Tibial nerve (tissue), 3 donors: Measurements from ENCODE around the gene NAAA.

Source experiments
- CTCF ChIP-seq, 5 experiments: fragments of 200-600 bp in 3 of 5; fragments of 450-650 bp in 2 of 5; sonication (generic) in 3 of 5; IDR thresholded peaks; one replicate each; pipeline ENCODE4 v1.5.1; 2016 to 2019; ENCODE audit warnings: antibody characterized with exemption in 5 of 5, mild to moderate bottlenecking in 3 of 5, moderate library complexity in 2 of 5
- POLR2A ChIP-seq, 2 donors: fragments of 450-650 bp; IDR thresholded peaks; one replicate each; pipeline ENCODE4 v1.6.1; 2017; ENCODE audit warnings: antibody characterized with exemption in 2 of 2, mild to moderate bottlenecking in 2 of 2, moderate library complexity in 2 of 2

- TF ChIP-seq CTCF (IDR thresholded peaks at IDR 0.05): no peak
- no peak for TF ChIP-seq POLR2A (IDR thresholded peaks at IDR 0.05)
Observed at GRCh38 chr4:75889537-75890199, 51.1 kb downstream of the NAAA start.
